HepG2 (cell line): ENCODE measurements around the gene ARL8A. TPM values are rescaled to one million over a fixed set of nuclear protein-coding genes. Genes with fewer than 3 reads are reported as not detected.

Experiments used
- AHR ChIP-seq: IDR thresholded peaks from 2 replicates; pipeline ENCODE4 v1.6.1; 2018; ENCODE audit warnings: missing genetic modification reagents, missing compliant biosample characterization
- CENPT ChIP-seq: sonication (generic); formaldehyde crosslinking; IDR thresholded peaks from 2 replicates; pipeline ENCODE4 v1.8.0; 2022; ENCODE audit warnings: low read depth, mild to moderate bottlenecking, moderate library complexity, missing genetic modification reagents
- HDAC1 ChIP-seq: sonication (generic); formaldehyde crosslinking; IDR thresholded peaks from 2 replicates; pipeline ENCODE4 v1.5.1; 2020; ENCODE audit warnings: mild to moderate bottlenecking, missing genetic modification reagents
- HOXA9 ChIP-seq: sonication (generic); formaldehyde crosslinking; IDR thresholded peaks from 2 replicates; pipeline ENCODE4 v1.8.1; 2022; ENCODE audit warnings: missing genetic modification reagents, mild to moderate bottlenecking, moderate library complexity, borderline replicate concordance
- HOXD1 ChIP-seq: sonication (generic); formaldehyde crosslinking; IDR thresholded peaks from 2 replicates; pipeline ENCODE4 v1.5.0; 2020; ENCODE audit warnings: missing genetic modification reagents
- JARID2 ChIP-seq: sonication (generic); formaldehyde crosslinking; IDR thresholded peaks from 2 replicates; pipeline ENCODE4 v1.8.1; 2023; ENCODE audit warnings: missing genetic modification reagents, inconsistent platforms; ENCODE audit not compliant: insufficient replicate concordance
- KDM6A ChIP-seq: IDR thresholded peaks from 2 replicates; pipeline ENCODE4 v1.6.1; 2016; ENCODE audit warnings: low read depth
- NFYC ChIP-seq: IDR thresholded peaks from 2 replicates; pipeline ENCODE4 v1.6.1; 2016; ENCODE audit warnings: missing genetic modification reagents, missing compliant biosample characterization
- PATZ1 ChIP-seq: sonication (generic); formaldehyde crosslinking; IDR thresholded peaks from 2 replicates; pipeline ENCODE4 v1.4.0; 2020; ENCODE audit warnings: missing genetic modification reagents
- RXRB ChIP-seq: IDR thresholded peaks from 2 replicates; pipeline ENCODE4 v1.6.1; 2016; ENCODE audit warnings: borderline replicate concordance, missing genetic modification reagents, missing compliant biosample characterization
- SMC3 ChIP-seq: IDR thresholded peaks from 2 replicates; pipeline ENCODE4 v1.6.1; 2011; ENCODE audit warnings: low read length, improper control_type of control experiment
- TCF7 ChIP-seq: sonication (generic); IDR thresholded peaks from 2 replicates; pipeline ENCODE4 v1.6.1; 2016; ENCODE audit warnings: antibody characterized with exemption, low read depth
- TFAP4 ChIP-seq: sonication (generic); IDR thresholded peaks from 2 replicates; pipeline ENCODE4 v1.6.1; 2016; ENCODE audit warnings: low read depth, borderline replicate concordance
- ZFP36L2 ChIP-seq: sonication (generic); formaldehyde crosslinking; IDR thresholded peaks from 2 replicates; pipeline ENCODE4 v1.4.0; 2020; ENCODE audit warnings: missing genetic modification reagents
- ZNF354B ChIP-seq: sonication (generic); formaldehyde crosslinking; IDR thresholded peaks from 2 replicates; pipeline ENCODE4 v1.8.0; 2022; ENCODE audit warnings: mild to moderate bottlenecking, missing genetic modification reagents
- ZNF460 ChIP-seq: sonication (generic); formaldehyde crosslinking; IDR thresholded peaks from 2 replicates; pipeline ENCODE4 v1.5.1; 2020; ENCODE audit warnings: missing genetic modification reagents, mild to moderate bottlenecking, borderline replicate concordance
- ZNF619 ChIP-seq: sonication (generic); formaldehyde crosslinking; IDR thresholded peaks from 2 replicates; pipeline ENCODE4 v1.4.0; 2020; ENCODE audit warnings: mild to moderate bottlenecking, missing genetic modification reagents
- ZNF670 ChIP-seq: sonication (generic); formaldehyde crosslinking; IDR thresholded peaks from 2 replicates; pipeline ENCODE4 v1.8.0; 2022; ENCODE audit warnings: mild to moderate bottlenecking, missing genetic modification reagents, borderline replicate concordance
- ZNF878 ChIP-seq: sonication (generic); formaldehyde crosslinking; IDR thresholded peaks from 2 replicates; pipeline ENCODE4 v1.8.1; 2023; ENCODE audit warnings: mild to moderate bottlenecking, missing genetic modification reagents, moderate library complexity
- polyA plus RNA-seq, 8 experiments: library from polyadenylated mRNA; depleted of rRNA in 3 of 8; stranded (reverse) in 7 of 8; unstranded in 1 of 8; fragments of >200 nt; fragmentation: Illumina TruSeq in 4 of 8; extraction: Trizol in 4 of 8; gene quantifications; 2 replicates each; pipeline versions ENCODE4 v1.2.1 to v1.2.3, GENCODE V29; 2011 to 2016; ENCODE audit warnings: low read depth in 4 of 8, missing spikeins in 1 of 8, mixed read lengths in 1 of 8; ENCODE audit not compliant: insufficient read depth in 1 of 8
- total RNA-seq, 5 experiments: library from RNA; depleted of rRNA; stranded (reverse); fragments of >200 nt; fragmentation: Illumina TruSeq; extraction: Trizol; gene quantifications; 2 replicates each; pipeline ENCODE4 v1.2.3, GENCODE V29; 2016; ENCODE audit warnings: low read depth in 1 of 5
- TF ChIP-seq, protein P1 (sequence below): IDR thresholded peaks from 2 replicates; pipeline ENCODE4 v1.6.1; 2012; ENCODE audit warnings: low read length, improper control_type of control experiment
- TF ChIP-seq, protein P2 (sequence below): sonication (generic); formaldehyde crosslinking; IDR thresholded peaks from 2 replicates; pipeline ENCODE4 v1.5.0; 2020; ENCODE audit warnings: mild to moderate bottlenecking, missing genetic modification reagents, moderate library complexity
- TF ChIP-seq, protein P3 (sequence below): sonication (generic); formaldehyde crosslinking; IDR thresholded peaks from 2 replicates; pipeline ENCODE4 v1.4.0; 2020; ENCODE audit warnings: mild to moderate bottlenecking, missing genetic modification reagents

The ARL8A gene
- total and polyA plus RNA-seq, 2 of the 13 experiments (the other 11 are each of a cell fraction or from before 2014, with no cell fraction given), result 2.7 to 23.4 TPM

- TF ChIP-seq HOXA9 (CRISPR knock-in tag), result no peak
- TF ChIP-seq RXRB, result no peak
- TF ChIP-seq, protein P1, sequence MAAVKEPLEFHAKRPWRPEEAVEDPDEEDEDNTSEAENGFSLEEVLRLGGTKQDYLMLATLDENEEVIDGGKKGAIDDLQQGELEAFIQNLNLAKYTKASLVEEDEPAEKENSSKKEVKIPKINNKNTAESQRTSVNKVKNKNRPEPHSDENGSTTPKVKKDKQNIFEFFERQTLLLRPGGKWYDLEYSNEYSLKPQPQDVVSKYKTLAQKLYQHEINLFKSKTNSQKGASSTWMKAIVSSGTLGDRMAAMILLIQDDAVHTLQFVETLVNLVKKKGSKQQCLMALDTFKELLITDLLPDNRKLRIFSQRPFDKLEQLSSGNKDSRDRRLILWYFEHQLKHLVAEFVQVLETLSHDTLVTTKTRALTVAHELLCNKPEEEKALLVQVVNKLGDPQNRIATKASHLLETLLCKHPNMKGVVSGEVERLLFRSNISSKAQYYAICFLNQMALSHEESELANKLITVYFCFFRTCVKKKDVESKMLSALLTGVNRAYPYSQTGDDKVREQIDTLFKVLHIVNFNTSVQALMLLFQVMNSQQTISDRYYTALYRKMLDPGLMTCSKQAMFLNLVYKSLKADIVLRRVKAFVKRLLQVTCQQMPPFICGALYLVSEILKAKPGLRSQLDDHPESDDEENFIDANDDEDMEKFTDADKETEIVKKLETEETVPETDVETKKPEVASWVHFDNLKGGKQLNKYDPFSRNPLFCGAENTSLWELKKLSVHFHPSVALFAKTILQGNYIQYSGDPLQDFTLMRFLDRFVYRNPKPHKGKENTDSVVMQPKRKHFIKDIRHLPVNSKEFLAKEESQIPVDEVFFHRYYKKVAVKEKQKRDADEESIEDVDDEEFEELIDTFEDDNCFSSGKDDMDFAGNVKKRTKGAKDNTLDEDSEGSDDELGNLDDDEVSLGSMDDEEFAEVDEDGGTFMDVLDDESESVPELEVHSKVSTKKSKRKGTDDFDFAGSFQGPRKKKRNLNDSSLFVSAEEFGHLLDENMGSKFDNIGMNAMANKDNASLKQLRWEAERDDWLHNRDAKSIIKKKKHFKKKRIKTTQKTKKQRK, result no peak
- TF ChIP-seq NFYC (CRISPR knock-in tag), result no peak
- TF ChIP-seq ZNF878 (CRISPR knock-in tag), result no peak
- TF ChIP-seq, protein P2, sequence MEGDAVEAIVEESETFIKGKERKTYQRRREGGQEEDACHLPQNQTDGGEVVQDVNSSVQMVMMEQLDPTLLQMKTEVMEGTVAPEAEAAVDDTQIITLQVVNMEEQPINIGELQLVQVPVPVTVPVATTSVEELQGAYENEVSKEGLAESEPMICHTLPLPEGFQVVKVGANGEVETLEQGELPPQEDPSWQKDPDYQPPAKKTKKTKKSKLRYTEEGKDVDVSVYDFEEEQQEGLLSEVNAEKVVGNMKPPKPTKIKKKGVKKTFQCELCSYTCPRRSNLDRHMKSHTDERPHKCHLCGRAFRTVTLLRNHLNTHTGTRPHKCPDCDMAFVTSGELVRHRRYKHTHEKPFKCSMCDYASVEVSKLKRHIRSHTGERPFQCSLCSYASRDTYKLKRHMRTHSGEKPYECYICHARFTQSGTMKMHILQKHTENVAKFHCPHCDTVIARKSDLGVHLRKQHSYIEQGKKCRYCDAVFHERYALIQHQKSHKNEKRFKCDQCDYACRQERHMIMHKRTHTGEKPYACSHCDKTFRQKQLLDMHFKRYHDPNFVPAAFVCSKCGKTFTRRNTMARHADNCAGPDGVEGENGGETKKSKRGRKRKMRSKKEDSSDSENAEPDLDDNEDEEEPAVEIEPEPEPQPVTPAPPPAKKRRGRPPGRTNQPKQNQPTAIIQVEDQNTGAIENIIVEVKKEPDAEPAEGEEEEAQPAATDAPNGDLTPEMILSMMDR (CRISPR knock-in tag), result peak; percentile 92
- no peak for TF ChIP-seq HDAC1 (CRISPR knock-in tag)
- 0 out of 2 replicates have a peak, but pooled peaks have one; percentile 14 for TF ChIP-seq PATZ1 (CRISPR knock-in tag)
- TF ChIP-seq, protein P3, sequence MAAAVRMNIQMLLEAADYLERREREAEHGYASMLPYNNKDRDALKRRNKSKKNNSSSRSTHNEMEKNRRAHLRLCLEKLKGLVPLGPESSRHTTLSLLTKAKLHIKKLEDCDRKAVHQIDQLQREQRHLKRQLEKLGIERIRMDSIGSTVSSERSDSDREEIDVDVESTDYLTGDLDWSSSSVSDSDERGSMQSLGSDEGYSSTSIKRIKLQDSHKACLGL (CRISPR knock-in tag), result no peak
- TF ChIP-seq SMC3, result peak; percentile 38
- TF ChIP-seq ZFP36L2 (CRISPR knock-in tag), result no peak
- TF ChIP-seq CENPT, result no peak
- TF ChIP-seq HOXD1 (CRISPR knock-in tag), result no peak
- TF ChIP-seq AHR (CRISPR knock-in tag), result no peak
- no peak for TF ChIP-seq JARID2 (CRISPR knock-in tag)
- no peak for TF ChIP-seq KDM6A (CRISPR knock-in tag)
- no peak for TF ChIP-seq ZNF619 (CRISPR knock-in tag)
- TF ChIP-seq TCF7, result no peak
- TF ChIP-seq TFAP4, result no peak
- no peak for TF ChIP-seq ZNF354B (CRISPR knock-in tag)
- TF ChIP-seq ZNF460, result no peak
- TF ChIP-seq ZNF670, result no peak
Measured at GRCh38 chr1:202184750-202185460, 40.4 kb upstream of the ARL8A start (continued).
